ENCODE measurements around the gene C19orf53.
A peak's percentile ranks its signal among the peaks of the same experiment; 100 is the strongest.

C19orf53 gene

DNA sequence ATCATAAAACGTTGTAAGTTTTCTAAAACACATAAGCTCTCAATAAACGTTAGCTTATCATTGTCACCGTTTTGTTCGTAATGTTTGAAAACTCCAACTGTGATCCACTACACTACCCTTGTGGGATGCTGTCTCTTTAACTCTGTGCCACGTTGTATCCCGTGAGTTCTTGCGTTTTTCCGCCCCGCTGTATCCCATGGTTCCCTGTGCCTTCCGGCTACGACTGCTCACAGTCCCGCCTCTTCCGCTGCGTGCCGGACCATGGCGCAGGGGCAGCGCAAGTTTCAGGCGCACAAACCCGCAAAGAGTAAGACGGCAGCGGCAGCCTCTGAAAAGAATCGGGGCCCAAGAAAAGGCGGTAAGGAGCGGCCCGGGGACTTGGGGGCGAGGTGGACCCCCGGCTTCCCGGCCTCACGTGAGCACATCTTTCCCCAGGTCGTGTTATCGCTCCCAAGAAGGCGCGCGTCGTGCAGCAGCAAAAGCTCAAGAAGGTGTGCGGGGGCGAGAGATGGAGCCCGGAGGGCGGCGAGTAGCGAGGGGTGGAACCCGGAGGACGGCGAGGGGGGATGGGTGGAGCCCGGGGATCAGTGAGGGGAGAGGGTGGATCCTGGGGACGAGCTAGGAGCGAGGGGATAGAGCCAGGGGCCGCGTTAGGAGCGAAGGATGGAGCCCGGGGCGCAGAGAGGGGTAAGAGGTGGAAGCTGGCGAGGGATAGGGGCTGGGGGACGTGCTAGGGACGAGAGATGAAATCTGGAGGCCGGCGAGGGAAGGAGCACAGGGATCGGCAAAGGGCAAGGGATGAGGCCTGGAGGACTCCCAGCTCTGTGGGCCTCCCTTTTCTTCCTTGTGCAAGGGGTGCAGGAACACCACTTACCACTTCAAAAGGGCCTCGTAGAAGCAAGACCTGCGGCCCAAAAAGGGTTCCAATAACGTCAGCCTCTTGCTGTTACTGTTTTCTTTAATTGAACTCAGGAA lies at the start of gene C19orf53:
C19orf53 (plus strand) TSS at position 240 of the 975 bp plus-strand sequence; CDS start at position 262, 22 bp downstream.
- H3K9ac ChIP-seq (ENCODE audit: low read length in 5 of 5) = peak within 1 kb of the TSS; percentile 78 to 97 (median 88)
- no peaks in the 10 kb centered on the region for H3K9me3 ChIP-seq (ENCODE audit: control insufficient read depth in 5 of 5, low read length in 5 of 5)
- peaks cover 0 to 49% (median 39%) of the 10 kb centered on the region in 5 donors for H3K36me3 ChIP-seq (ENCODE audit: control insufficient read depth in 5 of 5, insufficient read depth in 5 of 5, low read length in 5 of 5)
- peak within 1 kb of the TSS; percentile 78 to 97 (median 87) for H3K4me3 ChIP-seq (ENCODE audit: low read depth in 1 of 5, low read length in 5 of 5)
- H3K27me3 ChIP-seq (ENCODE audit: control insufficient read depth in 5 of 5, insufficient read depth in 4 of 5, low read length in 5 of 5) = no peaks in the 10 kb centered on the region
- H3K27ac ChIP-seq (ENCODE audit: low read depth, low read length) = peak within 1 kb of the TSS; percentile 86
- H3K4me1 ChIP-seq (ENCODE audit: control insufficient read depth in 5 of 5, insufficient read depth in 5 of 5, low read length in 5 of 5) = peaks cover 5 to 33% (median 27%) of the 10 kb centered on the region in 5 donors

GRCh38 chr19:13726323-13726722 lies 47.9 kb upstream of the C19orf53 start:
- H3K27ac ChIP-seq (ENCODE audit: low read depth, low read length) = no peak overlapping the region
- H3K4me1 ChIP-seq (ENCODE audit: control insufficient read depth in 5 of 5, insufficient read depth in 5 of 5, low read length in 5 of 5) = peaks cover 0 to 22% (median 11%) of the 10 kb centered on the region in 5 donors

GRCh38 chr19:13727798-13728197 lies 46.5 kb upstream of the C19orf53 start:
- peaks cover 0 to 32% (median 19%) of the 10 kb centered on the region in 5 donors for H3K4me1 ChIP-seq (ENCODE audit: control insufficient read depth in 5 of 5, insufficient read depth in 5 of 5, low read length in 5 of 5)
- H3K27me3 ChIP-seq (ENCODE audit: control insufficient read depth in 5 of 5, insufficient read depth in 4 of 5, low read length in 5 of 5) = no peaks in the 10 kb centered on the region
- H3K9me3 ChIP-seq (ENCODE audit: control insufficient read depth in 5 of 5, low read length in 5 of 5) = no peaks in the 10 kb centered on the region
- no peak overlapping the region for H3K27ac ChIP-seq (ENCODE audit: low read depth, low read length)
- no peak overlapping the region for H3K9ac ChIP-seq (ENCODE audit: low read length in 5 of 5)
- H3K4me3 ChIP-seq (ENCODE audit: low read depth in 1 of 5, low read length in 5 of 5) = no peak overlapping the region
- no peaks in the 10 kb centered on the region for H3K36me3 ChIP-seq (ENCODE audit: control insufficient read depth in 5 of 5, insufficient read depth in 5 of 5, low read length in 5 of 5)

More at GRCh38 chr19:13726323-13726722, 47.9 kb upstream of the C19orf53 start:
- H3K27me3 ChIP-seq (ENCODE audit: control insufficient read depth in 5 of 5, insufficient read depth in 4 of 5, low read length in 5 of 5) = no peaks in the 10 kb centered on the region
- no peak overlapping the region for H3K4me3 ChIP-seq (ENCODE audit: low read depth in 1 of 5, low read length in 5 of 5)
- H3K9me3 ChIP-seq (ENCODE audit: control insufficient read depth in 5 of 5, low read length in 5 of 5) = no peaks in the 10 kb centered on the region
- H3K36me3 ChIP-seq (ENCODE audit: control insufficient read depth in 5 of 5, insufficient read depth in 5 of 5, low read length in 5 of 5) = no peaks in the 10 kb centered on the region
- H3K9ac ChIP-seq (ENCODE audit: low read length in 5 of 5) = no peak overlapping the region

DNA sequence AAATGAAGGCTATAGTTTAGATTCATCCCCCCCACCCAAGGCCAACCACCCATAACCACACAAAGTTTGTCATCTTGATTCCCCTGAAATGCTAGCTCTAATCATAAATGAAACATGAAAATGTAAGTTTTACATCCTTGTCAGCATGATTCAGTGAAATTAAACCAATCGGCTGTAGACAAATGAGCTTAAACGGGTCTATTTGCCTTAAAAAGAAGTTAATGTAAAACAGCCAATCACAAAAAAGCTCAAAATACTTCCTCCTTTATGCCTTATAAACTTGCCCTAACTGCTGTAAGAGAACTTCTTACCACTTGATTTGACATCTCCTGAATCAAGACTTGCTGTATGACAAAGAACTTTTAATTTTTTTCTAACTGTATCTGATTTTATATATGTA lies 44.4 kb upstream of the C19orf53 start:
- H3K9ac ChIP-seq (ENCODE audit: low read length in 5 of 5) = no peak overlapping the region
- peaks cover 0 to 32% (median 19%) of the 10 kb centered on the region in 5 donors for H3K4me1 ChIP-seq (ENCODE audit: control insufficient read depth in 5 of 5, insufficient read depth in 5 of 5, low read length in 5 of 5)
- peak overlapping the region; percentile 85 for H3K27ac ChIP-seq (ENCODE audit: low read depth, low read length)
- H3K9me3 ChIP-seq (ENCODE audit: control insufficient read depth in 5 of 5, low read length in 5 of 5) = no peaks in the 10 kb centered on the region
- H3K36me3 ChIP-seq (ENCODE audit: control insufficient read depth in 5 of 5, insufficient read depth in 5 of 5, low read length in 5 of 5) = no peaks in the 10 kb centered on the region
- H3K27me3 ChIP-seq (ENCODE audit: control insufficient read depth in 5 of 5, insufficient read depth in 4 of 5, low read length in 5 of 5) = no peaks in the 10 kb centered on the region
- H3K4me3 ChIP-seq (ENCODE audit: low read depth in 1 of 5, low read length in 5 of 5) = no peak overlapping the region

GRCh38 chr19:13731147-13731964 lies 42.9 kb upstream of the C19orf53 start:
- peak overlapping the region; percentile 77 to 97 (median 91) for H3K9ac ChIP-seq (ENCODE audit: low read length in 5 of 5)
- H3K9me3 ChIP-seq (ENCODE audit: control insufficient read depth in 5 of 5, low read length in 5 of 5) = no peaks in the 10 kb centered on the region
- H3K4me1 ChIP-seq (ENCODE audit: control insufficient read depth in 5 of 5, insufficient read depth in 5 of 5, low read length in 5 of 5) = peaks cover 0 to 32% (median 19%) of the 10 kb centered on the region in 5 donors
- H3K27me3 ChIP-seq (ENCODE audit: control insufficient read depth in 5 of 5, insufficient read depth in 4 of 5, low read length in 5 of 5) = no peaks in the 10 kb centered on the region
- no peaks in the 10 kb centered on the region for H3K36me3 ChIP-seq (ENCODE audit: control insufficient read depth in 5 of 5, insufficient read depth in 5 of 5, low read length in 5 of 5)
- H3K4me3 ChIP-seq (ENCODE audit: low read depth in 1 of 5, low read length in 5 of 5) = peak overlapping the region; percentile 66 to 86 (median 78)
- H3K27ac ChIP-seq (ENCODE audit: low read depth, low read length) = peak overlapping the region; percentile 85

- Histone ChIP-seq H3K36me3 (ENCODE audit: control insufficient read depth in 5 of 5, insufficient read depth in 5 of 5, low read length in 5 of 5) (peaks cover 0 to 2% (median 0%) of the 10 kb centered on the region in 5 donors), H3K4me1 (ENCODE audit: control insufficient read depth in 5 of 5, insufficient read depth in 5 of 5, low read length in 5 of 5) (peaks cover 0 to 32% (median 19%) of the 10 kb centered on the region in 5 donors), H3K4me3 (ENCODE audit: low read depth in 1 of 5, low read length in 5 of 5) (peak overlapping the region; percentile 66 to 86 (median 78)), H3K27me3 (ENCODE audit: control insufficient read depth in 5 of 5, insufficient read depth in 4 of 5, low read length in 5 of 5) (no peaks in the 10 kb centered on the region), H3K27ac (ENCODE audit: low read depth, low read length) (no peak overlapping the region), H3K9ac (ENCODE audit: low read length in 5 of 5) (peak overlapping the region in 4 of 5 donors; percentile 77 to 97 (median 90)), H3K9me3 (ENCODE audit: control insufficient read depth in 5 of 5, low read length in 5 of 5) (no peaks in the 10 kb centered on the region)
Measured at GRCh38 chr19:13732337-13732736, 41.9 kb upstream of the C19orf53 start.

DNA sequence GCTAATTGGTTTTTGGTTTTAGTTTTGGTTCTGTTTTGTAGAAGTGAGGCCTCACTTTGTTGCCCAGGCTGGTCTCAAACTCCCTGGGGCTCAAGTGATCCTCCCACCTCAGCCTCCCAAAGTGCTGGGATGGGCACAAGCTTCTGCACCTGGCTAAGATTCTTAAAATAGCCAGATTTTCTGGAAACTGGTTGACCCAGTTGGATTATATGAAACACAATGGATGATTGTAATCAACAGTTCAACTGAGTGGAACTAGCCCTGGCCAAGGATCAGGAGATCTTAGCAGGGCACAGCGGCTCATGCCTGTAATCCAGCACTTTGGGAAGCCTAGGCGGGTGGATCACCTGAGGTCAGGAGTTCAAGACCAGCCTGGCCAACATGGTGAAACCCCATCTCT lies 39.5 kb upstream of the C19orf53 start:
- H3K9me3 ChIP-seq (ENCODE audit: control insufficient read depth in 5 of 5, low read length in 5 of 5) = no peaks in the 10 kb centered on the region
- H3K27me3 ChIP-seq (ENCODE audit: control insufficient read depth in 5 of 5, insufficient read depth in 4 of 5, low read length in 5 of 5) = no peaks in the 10 kb centered on the region
- H3K9ac ChIP-seq (ENCODE audit: low read length in 5 of 5) = no peak overlapping the region
- no peak overlapping the region for H3K4me3 ChIP-seq (ENCODE audit: low read depth in 1 of 5, low read length in 5 of 5)
- H3K4me1 ChIP-seq (ENCODE audit: control insufficient read depth in 5 of 5, insufficient read depth in 5 of 5, low read length in 5 of 5) = peaks cover 0 to 23% (median 18%) of the 10 kb centered on the region in 5 donors
- H3K27ac ChIP-seq (ENCODE audit: low read depth, low read length) = no peak overlapping the region
- peaks cover 0 to 4% (median 0%) of the 10 kb centered on the region in 5 donors for H3K36me3 ChIP-seq (ENCODE audit: control insufficient read depth in 5 of 5, insufficient read depth in 5 of 5, low read length in 5 of 5)

GRCh38 chr19:13738073-13738472 lies 36.2 kb upstream of the C19orf53 start:
- H3K36me3 ChIP-seq (ENCODE audit: control insufficient read depth in 5 of 5, insufficient read depth in 5 of 5, low read length in 5 of 5) = peaks cover 0 to 7% (median 0%) of the 10 kb centered on the region in 5 donors
- H3K4me3 ChIP-seq (ENCODE audit: low read depth in 1 of 5, low read length in 5 of 5) = no peak overlapping the region
- H3K27me3 ChIP-seq (ENCODE audit: control insufficient read depth in 5 of 5, insufficient read depth in 4 of 5, low read length in 5 of 5) = no peaks in the 10 kb centered on the region
- H3K4me1 ChIP-seq (ENCODE audit: control insufficient read depth in 5 of 5, insufficient read depth in 5 of 5, low read length in 5 of 5) = no peaks in the 10 kb centered on the region
- no peak overlapping the region for H3K27ac ChIP-seq (ENCODE audit: low read depth, low read length)
- no peaks in the 10 kb centered on the region for H3K9me3 ChIP-seq (ENCODE audit: control insufficient read depth in 5 of 5, low read length in 5 of 5)
- H3K9ac ChIP-seq (ENCODE audit: low read length in 5 of 5) = no peak overlapping the region

DNA sequence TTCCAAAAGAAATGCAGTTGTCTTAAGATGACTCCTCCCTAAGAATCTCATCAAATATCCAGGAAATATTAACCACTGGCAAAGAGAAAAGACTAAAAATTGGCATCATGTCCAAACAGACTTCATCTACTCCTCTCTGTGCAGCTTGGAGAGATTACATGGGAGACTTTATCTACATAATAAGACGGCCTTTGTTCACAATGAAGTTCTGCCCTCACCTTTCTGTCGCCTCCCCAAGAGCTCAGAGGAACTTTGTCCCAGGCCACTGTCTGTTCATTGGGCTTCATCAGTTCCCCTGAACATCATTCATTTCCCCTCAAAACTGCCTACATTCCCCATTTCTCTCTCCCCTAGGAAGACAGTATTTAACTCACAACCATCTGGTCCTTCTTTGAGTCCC lies 32.4 kb upstream of the C19orf53 start:
- Histone ChIP-seq H3K9me3 (ENCODE audit: control insufficient read depth in 5 of 5, low read length in 5 of 5) (no peaks in the 10 kb centered on the region), H3K9ac (ENCODE audit: low read length in 5 of 5) (no peak overlapping the region), H3K4me1 (ENCODE audit: control insufficient read depth in 5 of 5, insufficient read depth in 5 of 5, low read length in 5 of 5) (no peaks in the 10 kb centered on the region), H3K4me3 (ENCODE audit: low read depth in 1 of 5, low read length in 5 of 5) (no peak overlapping the region), H3K27ac (ENCODE audit: low read depth, low read length) (no peak overlapping the region), H3K36me3 (ENCODE audit: control insufficient read depth in 5 of 5, insufficient read depth in 5 of 5, low read length in 5 of 5) (peaks cover 0 to 7% (median 0%) of the 10 kb centered on the region in 5 donors), H3K27me3 (ENCODE audit: control insufficient read depth in 5 of 5, insufficient read depth in 4 of 5, low read length in 5 of 5) (no peaks in the 10 kb centered on the region)

Measured in subcutaneous abdominal adipose tissue (tissue), 5 donors.